Measurements from ENCODE around the gene SKAP2.

The SKAP2 gene

DNA sequence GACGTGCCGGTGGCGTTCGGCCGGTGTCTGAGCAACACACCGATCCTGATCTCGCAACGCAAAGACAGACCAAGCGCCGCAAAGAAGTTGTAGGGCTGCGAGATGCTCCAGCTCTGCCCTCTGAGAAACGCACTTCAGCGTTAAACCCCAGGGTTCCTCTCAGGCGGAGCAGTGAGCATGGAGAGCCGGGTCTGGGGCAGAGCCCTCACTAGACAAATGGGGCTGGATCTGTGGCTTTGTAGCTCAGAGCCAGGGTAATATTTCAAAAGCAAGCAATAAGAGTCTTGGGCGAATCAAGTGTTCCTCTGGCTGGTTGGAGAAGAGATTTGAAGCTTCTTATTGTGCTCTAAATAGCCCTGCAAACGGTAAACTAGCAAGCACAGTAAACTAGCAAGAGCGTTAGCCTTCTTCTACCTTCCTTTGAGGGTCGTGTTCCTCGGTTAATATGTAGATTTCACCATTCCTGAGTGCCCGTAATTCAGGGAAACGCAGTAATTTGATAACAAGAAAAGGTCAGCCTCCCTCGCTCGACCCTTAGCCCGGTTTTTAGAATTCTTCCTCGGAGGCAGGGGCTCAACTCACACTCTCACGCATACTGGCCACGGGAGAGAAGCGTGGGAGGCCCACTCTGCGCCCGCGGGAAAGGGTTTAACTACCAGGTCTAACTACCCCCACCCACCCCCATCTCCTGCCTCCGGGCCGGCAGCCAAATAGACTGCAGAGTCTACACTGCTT, 6.7 kb downstream of the SKAP2 start:
- Histone ChIP-seq H3K9me3 (ENCODE audit: control insufficient read depth, low read length) (no peaks in the 10 kb centered on the region), H3K4me3 (ENCODE audit: extremely low read depth, insufficient read depth, low read length, poor library complexity, severe bottlenecking) (peak overlapping the region; percentile 14), H3K4me1 (ENCODE audit: control insufficient read depth, insufficient read depth, low read length, poor library complexity, severe bottlenecking) (no peaks in the 10 kb centered on the region), H3K36me3 (ENCODE audit: control insufficient read depth, insufficient read depth, low read length) (no peaks in the 10 kb centered on the region), H3K27ac (ENCODE audit: low read depth, low read length, severe bottlenecking) (peak overlapping the region; percentile 23)
- WGBS, 2 experiments (ENCODE audit: insufficient coverage in 2 of 2): 4 to 6% methylated on average over 28 to 29 of the region's 34 CpGs

DNA sequence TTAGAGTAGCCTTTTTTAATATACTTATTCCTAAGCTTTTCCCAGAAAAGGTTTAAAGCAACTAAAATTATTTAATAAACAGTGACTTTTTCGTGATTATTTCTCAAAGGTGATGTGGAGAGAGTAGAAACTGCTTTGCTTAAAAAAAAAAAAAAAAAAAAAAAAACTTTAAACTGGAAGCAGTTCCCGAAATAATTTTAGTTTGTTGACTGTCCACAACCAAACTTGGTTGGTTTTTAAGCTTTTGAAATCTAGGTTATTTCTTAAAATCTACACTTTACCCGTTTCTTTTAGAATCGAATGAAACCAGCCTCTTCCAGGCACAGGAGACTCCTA, 7.3 kb downstream of the SKAP2 start:
- 0 to 33% methylated on average over 1 of the region's 4 CpGs for WGBS, 2 experiments (ENCODE audit: insufficient coverage in 2 of 2)
- Histone ChIP-seq H3K9me3 (ENCODE audit: control insufficient read depth, low read length) (no peaks in the 10 kb centered on the region), H3K4me3 (ENCODE audit: extremely low read depth, insufficient read depth, low read length, poor library complexity, severe bottlenecking) (peak overlapping the region; percentile 14), H3K36me3 (ENCODE audit: control insufficient read depth, insufficient read depth, low read length) (no peaks in the 10 kb centered on the region), H3K4me1 (ENCODE audit: control insufficient read depth, insufficient read depth, low read length, poor library complexity, severe bottlenecking) (no peaks in the 10 kb centered on the region), H3K27ac (ENCODE audit: low read depth, low read length, severe bottlenecking) (peak overlapping the region; percentile 23)

DNA sequence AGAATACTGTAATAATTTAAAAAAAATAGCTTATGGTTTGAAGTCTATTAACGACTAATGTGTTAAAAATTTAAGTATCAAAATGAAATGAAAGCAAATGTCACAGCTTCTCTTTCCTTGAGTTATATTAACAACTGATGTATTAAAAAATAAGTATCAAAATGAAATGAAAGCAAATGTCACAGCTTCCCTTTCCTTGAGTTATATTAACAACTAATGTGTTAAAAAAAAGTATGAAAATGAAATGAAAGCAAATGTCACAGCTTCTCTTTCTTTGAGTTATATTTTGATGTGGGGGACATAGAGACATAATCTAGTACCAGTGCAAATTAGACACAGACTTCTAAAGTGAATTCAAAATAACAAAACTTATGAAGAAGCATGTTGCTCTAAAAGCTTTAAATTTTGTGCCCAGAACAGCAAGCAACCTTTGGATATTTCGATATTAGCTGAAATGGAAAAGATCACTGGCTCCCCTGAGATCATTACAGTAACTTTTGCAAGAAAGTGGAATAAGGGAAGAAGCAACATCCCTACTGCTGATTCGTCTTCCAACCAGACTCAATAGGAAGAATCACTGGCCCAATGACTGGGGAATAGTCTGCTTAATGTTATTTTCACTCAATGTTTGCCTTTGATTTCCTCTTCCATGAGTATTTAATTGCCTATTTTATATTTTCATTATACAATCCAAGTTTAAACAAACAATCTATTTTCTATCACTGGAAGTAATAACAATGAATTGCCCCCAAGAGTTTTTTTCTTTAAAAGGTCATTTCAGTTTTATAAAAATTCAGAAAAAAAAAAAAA, 8.0 kb downstream of the SKAP2 start:
- H3K4me3 ChIP-seq (ENCODE audit: extremely low read depth, insufficient read depth, low read length, poor library complexity, severe bottlenecking): no peak overlapping the region
- 29 to 50% methylated on average over 1 of the region's 3 CpGs for WGBS, 2 experiments (ENCODE audit: insufficient coverage in 2 of 2)
- H3K9me3 ChIP-seq (ENCODE audit: control insufficient read depth, low read length): no peaks in the 10 kb centered on the region
- no peak overlapping the region for H3K27ac ChIP-seq (ENCODE audit: low read depth, low read length, severe bottlenecking)
- no peaks in the 10 kb centered on the region for H3K36me3 ChIP-seq (ENCODE audit: control insufficient read depth, insufficient read depth, low read length)
- H3K4me1 ChIP-seq (ENCODE audit: control insufficient read depth, insufficient read depth, low read length, poor library complexity, severe bottlenecking): no peaks in the 10 kb centered on the region

DNA sequence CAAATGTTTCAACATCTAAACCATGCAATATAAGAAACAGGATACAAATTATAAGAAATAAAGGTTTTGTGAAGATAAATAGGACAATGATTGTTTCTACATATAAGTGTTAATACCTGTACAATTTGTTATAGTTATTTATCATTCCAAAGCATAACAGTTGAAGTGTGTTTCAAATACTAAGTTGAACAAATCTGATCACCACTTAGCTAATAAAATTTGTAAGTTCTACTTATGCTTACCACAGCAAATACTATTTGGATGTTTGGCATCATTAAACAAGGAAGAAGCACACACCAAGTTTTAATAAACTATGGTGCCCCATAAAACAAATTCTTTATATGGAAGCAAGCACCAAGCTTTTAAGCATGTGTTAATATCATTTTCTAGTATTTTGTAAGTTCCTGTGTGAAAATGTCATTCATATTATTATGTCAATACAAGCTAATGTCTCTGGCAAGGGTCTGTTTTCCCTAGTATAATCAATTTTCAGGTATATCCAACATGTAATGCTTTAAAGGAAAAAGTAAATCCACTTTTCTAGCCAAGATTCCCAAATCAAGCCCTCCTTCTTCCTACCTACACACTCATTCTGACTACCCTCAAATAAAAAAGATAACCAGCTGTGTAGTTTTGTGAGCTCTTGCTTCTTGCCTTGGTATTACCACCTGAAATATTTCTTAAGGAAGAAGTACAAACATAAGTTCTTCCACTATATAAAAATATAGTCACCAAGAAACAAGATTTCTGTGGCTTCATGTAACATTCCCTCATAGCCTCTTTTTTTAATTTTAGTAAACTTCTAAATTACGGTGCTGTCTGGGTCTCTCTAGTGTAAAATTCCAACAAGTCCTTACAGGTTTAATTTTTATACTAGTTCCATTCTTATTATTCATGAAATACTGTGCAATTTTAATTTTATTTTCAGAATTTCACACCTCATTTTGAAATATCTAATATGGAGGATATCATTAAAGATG, 9.2 kb downstream of the SKAP2 start:
- no peak overlapping the region for H3K27ac ChIP-seq (ENCODE audit: low read depth, low read length, severe bottlenecking)

DNA sequence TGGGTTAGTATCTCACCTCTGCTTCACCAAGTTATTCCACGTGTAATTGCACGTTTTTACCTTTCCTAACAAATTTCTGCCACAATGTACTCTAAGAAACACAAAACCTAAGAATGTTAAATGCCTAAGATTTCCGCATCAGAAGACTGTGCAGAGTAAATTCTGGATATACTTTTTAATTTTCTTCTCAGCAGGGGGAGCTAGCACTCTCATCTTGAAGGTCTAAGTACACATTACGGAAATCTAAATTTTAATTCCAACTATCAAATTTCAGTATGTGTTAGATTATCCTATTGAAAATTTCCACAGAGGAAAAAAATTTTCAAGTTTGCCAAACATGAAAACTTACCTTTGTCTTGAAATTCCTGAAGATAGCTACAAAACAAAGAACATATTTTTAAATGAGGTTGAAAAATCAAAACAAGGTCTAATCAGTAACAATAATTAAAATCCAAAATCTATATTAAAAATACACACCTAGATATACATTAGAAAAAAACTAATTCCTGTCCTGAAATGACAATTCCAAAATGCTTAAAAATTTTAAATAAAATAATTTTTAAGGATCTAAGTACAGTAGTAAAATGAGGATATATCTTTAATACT, 10.5 kb downstream of the SKAP2 start:
- Histone ChIP-seq H3K4me3 (ENCODE audit: extremely low read depth, insufficient read depth, low read length, poor library complexity, severe bottlenecking) (no peak overlapping the region), H3K36me3 (ENCODE audit: control insufficient read depth, insufficient read depth, low read length) (no peaks in the 10 kb centered on the region), H3K27ac (ENCODE audit: low read depth, low read length, severe bottlenecking) (no peak overlapping the region), H3K4me1 (ENCODE audit: control insufficient read depth, insufficient read depth, low read length, poor library complexity, severe bottlenecking) (no peaks in the 10 kb centered on the region), H3K9me3 (ENCODE audit: control insufficient read depth, low read length) (no peaks in the 10 kb centered on the region)
- 8 to 44% methylated on average over 2 to 3 of the region's 4 CpGs for WGBS, 2 experiments (ENCODE audit: insufficient coverage in 2 of 2)

More for the DNA sequence above, 9.2 kb downstream of the SKAP2 start:
- Histone ChIP-seq H3K9me3 (ENCODE audit: control insufficient read depth, low read length) (no peaks in the 10 kb centered on the region), H3K4me3 (ENCODE audit: extremely low read depth, insufficient read depth, low read length, poor library complexity, severe bottlenecking) (no peak overlapping the region), H3K36me3 (ENCODE audit: control insufficient read depth, insufficient read depth, low read length) (no peaks in the 10 kb centered on the region), H3K4me1 (ENCODE audit: control insufficient read depth, insufficient read depth, low read length, poor library complexity, severe bottlenecking) (no peaks in the 10 kb centered on the region)
- WGBS, 2 experiments (ENCODE audit: insufficient coverage in 2 of 2): no CpG with 5 or more reads among the region's 1 CpG

DNA sequence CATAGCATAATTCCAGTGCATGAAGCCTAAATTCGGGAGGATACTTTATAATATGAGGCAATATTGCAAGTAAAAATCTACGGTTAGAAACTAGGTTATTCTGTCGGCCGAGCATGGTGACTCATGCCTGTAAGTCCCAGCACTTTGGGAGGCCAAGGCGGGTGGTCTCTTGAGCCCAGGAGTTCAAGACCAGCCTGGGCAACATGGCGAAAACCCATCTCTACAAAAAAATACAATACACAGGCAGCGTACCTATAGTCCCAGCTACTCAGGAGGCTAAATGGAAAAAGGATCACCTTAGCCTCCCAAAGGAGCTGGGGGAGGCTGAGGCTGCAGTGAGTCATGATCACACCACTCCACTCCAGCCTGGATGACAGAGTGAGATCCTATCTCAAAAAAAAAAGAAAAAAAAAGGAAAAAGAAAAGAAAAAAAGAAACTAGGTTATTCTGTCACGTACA, 14.2 kb downstream of the SKAP2 start:
- Histone ChIP-seq H3K27ac (ENCODE audit: low read depth, low read length, severe bottlenecking) (no peak overlapping the region), H3K4me1 (ENCODE audit: control insufficient read depth, insufficient read depth, low read length, poor library complexity, severe bottlenecking) (no peaks in the 10 kb centered on the region), H3K36me3 (ENCODE audit: control insufficient read depth, insufficient read depth, low read length) (no peaks in the 10 kb centered on the region), H3K4me3 (ENCODE audit: extremely low read depth, insufficient read depth, low read length, poor library complexity, severe bottlenecking) (no peak overlapping the region), H3K9me3 (ENCODE audit: control insufficient read depth, low read length) (no peaks in the 10 kb centered on the region)
- 87 to 94% methylated on average over 3 to 5 of the region's 8 CpGs for whole genome bisulfite sequencing, 2 experiments (ENCODE audit: insufficient coverage in 2 of 2)

DNA sequence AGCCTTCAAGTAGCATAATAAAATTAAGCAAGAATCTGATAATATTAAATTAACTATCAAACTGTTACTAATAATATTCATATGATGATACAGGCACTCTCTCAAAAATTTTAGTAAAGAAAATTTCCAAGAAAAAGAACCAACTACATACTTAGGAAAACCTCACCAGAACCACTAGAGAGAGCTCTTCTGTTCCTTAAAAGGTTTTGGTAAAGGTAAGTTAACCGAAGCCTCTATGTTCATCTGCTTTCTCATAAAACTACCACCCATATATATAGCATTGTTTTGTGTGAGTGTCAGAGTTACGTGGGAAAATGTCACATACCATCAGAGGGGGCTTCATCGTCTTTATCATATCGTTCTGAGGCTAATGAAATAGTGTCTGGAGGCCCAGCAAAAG, 20.7 kb downstream of the SKAP2 start:
- no peak overlapping the region for H3K4me3 ChIP-seq (ENCODE audit: extremely low read depth, insufficient read depth, low read length, poor library complexity, severe bottlenecking)
- 42% methylated on average over 3 of the region's 4 CpGs; no CpG with 5 or more reads in 1 of the 2 experiments for WGBS, 2 experiments (ENCODE audit: insufficient coverage in 2 of 2)
- H3K27ac ChIP-seq (ENCODE audit: low read depth, low read length, severe bottlenecking): no peak overlapping the region
- H3K36me3 ChIP-seq (ENCODE audit: control insufficient read depth, insufficient read depth, low read length): no peaks in the 10 kb centered on the region
- no peaks in the 10 kb centered on the region for H3K9me3 ChIP-seq (ENCODE audit: control insufficient read depth, low read length)
- no peaks in the 10 kb centered on the region for H3K4me1 ChIP-seq (ENCODE audit: control insufficient read depth, insufficient read depth, low read length, poor library complexity, severe bottlenecking)

DNA sequence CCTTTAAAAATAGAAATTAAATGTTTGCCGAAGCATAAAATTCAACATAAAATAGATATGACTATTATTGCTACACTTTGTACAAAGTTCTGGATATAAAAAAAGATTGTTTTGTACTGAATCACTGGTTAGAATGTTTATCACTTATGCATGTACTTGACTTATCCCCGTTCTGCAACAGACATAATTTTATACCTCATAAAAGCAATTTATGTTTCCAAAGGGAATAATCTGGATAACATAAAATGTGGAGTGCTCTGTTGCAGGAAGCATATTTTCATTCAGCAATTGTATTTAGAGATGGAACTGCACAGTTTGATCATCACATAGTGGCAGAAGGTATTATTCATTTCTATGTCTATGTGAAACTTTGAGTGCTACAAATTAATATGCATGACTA, 21.5 kb downstream of the SKAP2 start:
- no peak overlapping the region for H3K27ac ChIP-seq (ENCODE audit: low read depth, low read length, severe bottlenecking)
- H3K36me3 ChIP-seq (ENCODE audit: control insufficient read depth, insufficient read depth, low read length): no peaks in the 10 kb centered on the region
- H3K4me3 ChIP-seq (ENCODE audit: extremely low read depth, insufficient read depth, low read length, poor library complexity, severe bottlenecking): no peak overlapping the region
- WGBS, 2 experiments (ENCODE audit: insufficient coverage in 2 of 2): no CpG with 5 or more reads among the region's 2 CpGs
- no peaks in the 10 kb centered on the region for H3K9me3 ChIP-seq (ENCODE audit: control insufficient read depth, low read length)
- no peaks in the 10 kb centered on the region for H3K4me1 ChIP-seq (ENCODE audit: control insufficient read depth, insufficient read depth, low read length, poor library complexity, severe bottlenecking)

DNA sequence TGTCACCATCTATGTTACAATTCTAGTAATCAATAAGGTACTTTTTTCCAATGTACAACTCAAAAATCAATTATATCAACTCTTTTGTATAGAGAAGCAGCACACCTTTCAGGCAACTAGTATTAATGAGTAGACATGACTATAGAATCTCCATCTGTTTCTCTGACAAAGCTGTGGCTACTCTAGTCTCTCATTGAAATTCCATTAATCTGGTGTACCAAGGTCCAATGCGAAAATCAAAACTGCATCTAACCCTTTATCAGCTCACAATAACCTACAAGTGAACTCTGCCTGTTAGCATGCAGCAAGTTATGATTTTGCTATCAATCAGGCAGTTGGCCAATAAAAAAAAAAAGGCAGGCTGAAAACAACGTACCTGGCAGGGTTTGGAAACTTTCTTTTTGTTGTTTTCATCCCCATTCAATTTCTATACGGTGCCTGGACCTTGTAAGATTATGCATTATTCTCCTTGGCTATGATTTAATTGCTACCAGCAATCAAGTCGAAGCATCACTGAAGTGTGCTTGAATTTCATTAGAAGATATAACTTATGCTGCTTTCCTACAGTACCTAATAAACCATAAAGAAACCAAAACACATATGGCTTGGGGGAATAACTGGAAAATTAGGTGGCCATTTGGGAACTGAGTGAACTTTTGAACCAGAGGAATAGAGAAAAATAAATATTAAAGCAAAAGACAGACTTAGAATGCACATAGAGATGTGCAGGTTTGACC, 23.2 kb downstream of the SKAP2 start:
- H3K27ac ChIP-seq (ENCODE audit: low read depth, low read length, severe bottlenecking): no peak overlapping the region
- no peaks in the 10 kb centered on the region for H3K9me3 ChIP-seq (ENCODE audit: control insufficient read depth, low read length)
- no peaks in the 10 kb centered on the region for H3K4me1 ChIP-seq (ENCODE audit: control insufficient read depth, insufficient read depth, low read length, poor library complexity, severe bottlenecking)
- WGBS, 2 experiments (ENCODE audit: insufficient coverage in 2 of 2): 86 to 92% methylated on average over 1 to 3 of the region's 4 CpGs
- no peak overlapping the region for H3K4me3 ChIP-seq (ENCODE audit: extremely low read depth, insufficient read depth, low read length, poor library complexity, severe bottlenecking)
- no peaks in the 10 kb centered on the region for H3K36me3 ChIP-seq (ENCODE audit: control insufficient read depth, insufficient read depth, low read length)

Data from mesodermal cell (in vitro differentiated cells).